Activated CD4-positive, alpha-beta T cell treated with anti-CD3 and anti-CD28 coated beads, Interleukin-2, amount 50 U/mL, for 4 hours (primary cell): ENCODE data around the gene DNMT3A.
"Not testable (repeated sequence)": the region's sequence is repeated elsewhere in the genome, so short reads cannot be mapped to it uniquely, and the experiment has no call there.

Experiments used
- DNase-seq, 2 experiments: peaks; one replicate each; pipeline ENCODE4 v3.0.0-alpha.2; 2020

The DNMT3A gene

DNA sequence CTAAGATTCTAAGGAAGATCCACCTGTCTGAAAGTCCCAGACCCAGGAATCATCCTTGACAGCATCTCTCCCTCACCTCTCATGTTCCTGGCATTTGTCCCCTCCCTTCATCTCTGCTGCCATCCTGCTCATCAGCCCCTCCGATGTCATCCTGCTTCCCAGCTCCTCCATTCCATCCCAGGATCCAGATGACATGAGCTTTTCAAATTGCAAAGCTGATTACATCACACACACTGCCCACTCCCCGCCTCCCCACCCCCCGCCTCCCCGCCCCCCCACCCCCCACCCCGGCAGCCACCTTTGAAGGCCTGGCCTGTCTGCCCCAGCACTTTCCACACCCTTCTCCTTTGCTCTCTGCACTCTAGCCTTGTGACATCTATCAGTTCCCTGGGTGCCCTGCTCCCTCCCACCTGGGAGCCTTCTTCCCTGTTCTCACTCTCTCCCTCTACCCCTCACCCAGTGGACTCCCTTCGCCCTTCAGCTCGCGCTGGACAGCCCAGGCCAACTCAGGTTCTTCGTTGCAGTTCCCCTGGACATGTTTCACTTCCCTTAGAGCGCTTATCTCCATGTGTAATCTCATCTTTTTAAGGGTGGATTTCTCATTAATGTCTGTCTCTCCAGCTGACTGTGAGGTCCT, 61.6 kb downstream of the DNMT3A start:
- DNase-seq, result no peak

DNA sequence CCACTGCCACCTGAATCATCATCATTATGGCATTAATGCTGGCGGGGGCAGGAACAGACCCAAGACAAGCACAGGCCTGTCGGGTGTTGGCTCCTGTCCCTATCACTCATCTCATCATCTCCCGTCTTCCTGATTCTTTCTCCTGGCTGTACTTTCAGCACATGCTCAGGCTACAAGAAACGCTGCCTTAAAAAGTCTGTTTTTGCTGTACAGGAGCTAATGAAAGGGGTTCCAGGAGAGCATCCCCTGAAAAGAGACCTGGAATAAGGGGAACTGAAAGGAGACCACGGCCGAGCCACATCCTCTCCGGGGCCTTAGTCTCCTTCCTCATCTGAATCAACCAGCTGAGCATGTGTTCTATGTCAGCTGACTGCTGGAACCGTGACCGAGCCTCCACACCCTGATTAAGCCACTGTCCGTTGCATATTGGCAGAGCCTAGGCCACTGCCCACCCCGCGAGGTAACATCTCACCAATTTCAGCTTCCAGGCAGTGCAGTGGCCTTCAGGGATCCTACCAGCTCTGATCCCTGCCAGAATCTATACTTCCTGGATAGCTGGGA, 62.6 kb downstream of the DNMT3A start:
- DNase-seq, result no peak

DNA sequence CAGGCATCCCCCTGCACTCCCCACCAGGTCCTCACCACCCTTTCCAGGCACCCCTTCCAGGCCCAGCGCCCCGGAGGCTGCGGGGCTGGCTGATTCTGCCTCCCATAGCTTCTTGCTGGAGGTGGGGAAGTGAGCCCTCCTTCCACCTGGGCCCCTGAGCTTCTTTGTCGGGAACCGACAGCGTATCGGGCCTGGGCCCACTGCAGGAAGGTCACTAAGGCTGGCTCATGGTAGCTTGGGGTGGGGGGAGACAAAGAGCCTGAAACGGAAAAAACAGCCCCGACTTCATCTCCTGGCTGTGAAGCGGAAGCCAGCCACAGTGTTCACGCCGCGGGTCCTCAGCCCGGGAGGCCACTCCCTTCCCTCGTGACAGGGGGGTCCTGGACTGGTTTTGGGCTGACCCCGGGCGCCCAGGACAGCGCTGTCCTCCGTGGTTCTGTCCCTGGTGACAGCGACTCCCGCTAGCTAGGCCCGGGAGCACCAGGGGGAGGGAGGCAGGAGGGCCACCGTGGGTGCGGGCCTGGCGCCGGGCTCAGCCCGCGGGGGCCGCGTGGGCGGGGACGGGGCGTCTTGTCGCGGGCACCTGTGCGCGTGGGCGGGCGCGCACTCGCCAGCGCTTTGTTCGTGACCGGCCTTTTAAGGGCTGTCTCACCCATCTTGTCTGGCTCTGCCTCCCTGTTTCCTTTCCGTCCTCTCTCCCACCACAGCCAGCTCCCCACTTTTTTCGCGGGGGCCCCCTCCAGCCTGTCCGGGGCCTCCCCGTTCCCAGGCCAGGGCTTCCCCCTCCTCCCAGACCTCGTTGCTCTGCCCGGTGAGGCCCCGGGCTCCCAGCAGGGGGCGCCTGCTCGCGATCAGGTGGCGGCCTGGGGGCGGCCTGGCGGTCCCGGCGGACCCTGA, 64.9 kb downstream of the DNMT3A start:
- peak; percentile 64 for DNase-seq

DNA sequence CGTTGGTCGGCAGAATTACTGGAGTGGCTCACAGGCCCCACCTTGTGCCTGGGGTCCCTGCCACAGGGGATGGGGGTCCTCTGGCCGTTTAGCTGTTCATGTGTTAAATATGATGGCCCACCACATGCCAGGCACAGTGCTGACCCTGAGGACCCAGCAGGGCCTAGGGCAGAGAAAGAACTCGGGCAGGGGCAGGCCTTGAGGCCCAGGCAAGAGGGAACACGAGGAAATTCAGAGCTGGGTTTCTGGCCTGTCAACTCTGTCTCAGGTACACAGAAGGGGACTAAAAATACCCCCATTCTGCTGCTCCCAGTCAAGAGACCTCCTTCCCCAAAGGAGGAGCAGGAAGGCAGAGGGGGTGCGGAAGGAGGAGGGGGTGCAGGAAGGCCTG, 66.2 kb downstream of the DNMT3A start:
- no peak for DNase-seq

DNA sequence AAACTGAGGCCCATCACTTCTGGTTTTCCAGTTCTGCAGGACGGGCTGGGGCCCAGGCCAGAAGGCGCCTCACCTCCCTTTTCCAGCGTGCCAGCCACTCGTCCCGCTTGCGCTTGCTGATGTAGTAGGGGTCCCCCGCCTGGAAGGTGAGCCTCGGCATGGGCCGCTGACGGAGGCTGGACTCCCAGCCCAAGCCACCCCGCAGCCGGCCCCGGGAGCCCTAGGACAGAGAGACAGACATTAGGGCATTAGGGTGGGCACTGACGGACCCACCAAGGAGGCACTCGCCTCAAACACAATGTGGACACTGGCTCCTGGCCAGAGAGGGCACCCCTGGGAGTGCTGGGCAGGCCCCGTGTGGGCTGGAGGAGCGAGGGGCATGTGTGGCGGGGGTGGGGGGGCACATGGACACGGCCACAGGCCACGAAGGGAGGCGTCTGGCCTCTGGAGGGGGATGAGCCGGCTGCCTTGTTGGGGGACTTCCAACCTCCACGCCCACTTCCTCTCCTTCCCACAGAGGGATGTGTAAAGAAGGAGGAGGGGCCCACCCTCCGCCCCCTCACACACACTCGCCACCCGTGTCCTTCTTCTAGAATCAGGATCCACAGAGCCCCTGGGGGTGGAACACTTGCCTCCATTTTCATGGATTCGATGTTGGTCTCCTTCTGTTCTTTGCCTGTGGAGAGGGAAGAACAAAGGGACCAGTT, 66.7 kb downstream of the DNMT3A start:
- DNase-seq, result peak; percentile 51 to 60

DNA sequence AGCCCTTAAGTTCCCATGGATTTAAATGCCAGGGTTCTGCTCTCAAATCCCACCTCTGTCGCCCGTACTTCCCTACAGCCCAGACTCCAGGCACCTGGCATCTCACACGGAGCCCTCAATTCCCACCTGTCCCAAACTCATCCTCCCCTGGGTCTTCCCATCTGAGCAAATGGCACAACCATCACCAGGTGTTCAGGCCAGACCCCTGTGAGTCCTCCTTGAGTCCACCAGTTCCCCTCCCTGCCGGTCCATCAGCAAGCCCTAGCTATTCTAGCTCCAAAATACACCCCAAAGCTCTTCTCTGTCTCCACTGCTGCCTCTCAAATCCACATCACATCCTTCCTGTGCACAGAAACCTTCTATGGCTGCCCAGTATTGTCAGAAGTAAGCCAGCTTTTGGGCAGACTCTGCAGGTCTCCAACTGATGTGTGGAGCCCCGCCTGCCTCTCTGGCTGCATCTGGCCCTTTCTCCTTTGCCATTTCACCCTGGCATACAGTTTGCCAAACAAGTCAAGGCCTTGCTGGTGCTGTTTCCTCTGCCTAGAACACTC, 67.7 kb downstream of the DNMT3A start:
- no peak for DNase-seq

DNA sequence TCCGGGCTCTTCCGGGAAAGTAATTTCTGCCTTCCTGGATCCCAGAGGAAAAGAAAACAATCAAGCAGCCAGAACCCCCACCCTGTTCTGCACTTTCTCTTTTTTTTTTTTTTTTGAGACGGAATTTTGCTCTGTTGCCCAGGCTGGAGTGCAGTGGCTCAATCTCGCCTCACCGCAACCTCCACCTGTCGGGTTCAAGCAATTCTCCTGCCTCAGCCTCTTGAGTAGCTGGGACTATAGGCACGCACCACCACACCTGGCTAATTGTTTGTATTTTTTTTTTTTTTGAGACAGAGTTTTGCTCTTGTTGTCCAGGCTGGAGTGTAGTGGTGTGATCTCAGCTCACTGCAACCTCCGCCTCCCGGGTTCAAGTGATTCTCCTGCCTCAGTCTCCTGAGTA, 69.0 kb downstream of the DNMT3A start:
- DNase-seq, result not testable (repeated sequence)

DNA sequence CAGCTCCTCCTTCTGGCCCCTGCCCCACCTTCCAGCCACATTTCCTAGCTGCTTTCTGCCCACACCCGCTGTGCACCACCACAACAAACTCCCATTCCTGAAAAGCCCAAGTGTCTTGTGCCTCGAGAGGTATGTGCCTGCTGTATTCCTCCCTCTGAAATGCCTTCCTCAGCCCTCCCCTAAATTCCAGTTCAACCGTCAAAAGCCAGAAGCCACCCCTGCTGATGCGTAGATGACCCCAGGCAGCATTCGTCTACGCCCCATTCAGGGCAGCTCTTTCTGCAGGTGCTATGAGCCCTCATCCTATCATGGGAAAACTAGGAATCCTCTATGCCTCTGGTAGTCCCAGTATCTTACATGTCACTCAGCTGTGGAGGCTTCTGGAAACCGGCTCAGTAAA, 71.7 kb downstream of the DNMT3A start:
- DNase-seq, result no peak

DNA sequence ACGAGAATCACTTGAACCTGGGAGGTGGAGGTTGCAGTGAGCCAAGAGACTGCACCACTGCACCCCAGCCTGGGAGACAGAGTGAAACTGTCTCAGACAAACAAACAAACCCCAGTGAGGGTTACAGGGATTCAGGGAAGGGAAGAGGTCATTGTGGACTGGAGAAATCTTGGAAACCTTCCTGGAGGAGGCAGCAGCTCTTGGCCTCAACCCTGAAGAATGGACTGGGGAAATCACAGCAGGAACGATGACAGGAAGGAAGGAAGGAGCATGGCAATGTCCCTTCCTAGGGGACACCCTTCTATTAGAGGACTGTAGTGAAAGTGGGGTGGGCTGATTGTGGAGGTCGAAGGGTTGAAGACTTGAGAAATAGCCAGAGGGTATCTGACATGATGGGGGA, 72.5 kb downstream of the DNMT3A start:
- DNase-seq, result no peak

DNA sequence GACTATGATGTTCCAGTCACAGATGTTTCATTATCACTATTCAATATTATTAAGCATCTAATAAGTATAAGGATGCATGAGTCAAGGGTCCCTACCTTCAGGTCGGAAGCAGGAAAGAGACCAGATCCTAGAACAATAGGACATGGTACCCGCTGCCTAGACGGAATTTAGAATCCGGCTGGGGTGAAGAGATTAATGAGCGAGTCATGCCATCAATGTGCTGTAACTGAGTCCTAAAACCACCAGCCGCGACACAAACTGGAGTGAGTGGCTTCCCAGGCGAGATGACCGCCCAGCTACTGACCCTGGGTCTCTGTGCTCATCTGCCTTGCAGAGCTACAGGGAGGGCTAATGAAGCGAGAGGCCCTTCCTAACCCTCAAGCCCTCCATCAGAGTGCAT, 73.6 kb downstream of the DNMT3A start:
- DNase-seq, result no peak

DNA sequence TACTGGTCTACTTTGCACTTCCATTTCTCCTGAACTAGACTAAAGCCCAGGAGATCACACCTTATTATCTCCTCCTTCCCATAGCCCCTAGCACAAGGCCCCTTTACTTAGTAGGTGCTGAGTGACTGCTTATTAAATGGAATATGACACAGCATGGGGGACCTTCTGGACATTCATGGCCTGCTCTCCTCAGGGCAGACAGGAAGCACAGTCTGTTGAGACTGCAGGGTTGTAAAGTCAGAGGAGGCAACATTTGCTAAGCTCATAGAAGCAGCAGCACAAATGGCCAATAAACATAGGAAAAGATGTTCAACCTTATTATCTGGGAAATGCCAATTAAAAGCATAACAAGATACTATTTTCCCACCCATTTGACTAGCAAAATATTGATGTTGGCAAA, 75.3 kb downstream of the DNMT3A start:
- DNase-seq, result no peak

DNA sequence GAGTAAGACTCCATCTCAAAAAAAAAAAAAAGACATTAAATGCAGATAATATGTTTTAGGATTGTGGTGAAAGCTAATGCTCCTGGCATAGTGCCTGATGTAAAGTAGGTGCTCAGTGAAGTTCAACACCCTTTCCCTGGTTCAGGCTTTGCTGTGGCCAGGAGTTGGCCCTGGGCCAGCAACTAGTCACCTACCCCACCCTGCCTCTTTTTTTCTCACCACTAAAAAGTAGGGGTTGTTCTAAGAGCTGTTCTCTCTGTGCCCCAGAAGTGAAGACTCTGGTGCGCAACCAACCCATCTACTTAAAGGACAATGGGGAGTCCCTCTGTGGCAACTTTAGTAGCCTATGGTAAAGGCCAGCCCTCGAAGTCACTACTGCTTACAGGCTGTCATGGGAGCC, 75.9 kb downstream of the DNMT3A start:
- DNase-seq, result peak; percentile 22 to 26

DNA sequence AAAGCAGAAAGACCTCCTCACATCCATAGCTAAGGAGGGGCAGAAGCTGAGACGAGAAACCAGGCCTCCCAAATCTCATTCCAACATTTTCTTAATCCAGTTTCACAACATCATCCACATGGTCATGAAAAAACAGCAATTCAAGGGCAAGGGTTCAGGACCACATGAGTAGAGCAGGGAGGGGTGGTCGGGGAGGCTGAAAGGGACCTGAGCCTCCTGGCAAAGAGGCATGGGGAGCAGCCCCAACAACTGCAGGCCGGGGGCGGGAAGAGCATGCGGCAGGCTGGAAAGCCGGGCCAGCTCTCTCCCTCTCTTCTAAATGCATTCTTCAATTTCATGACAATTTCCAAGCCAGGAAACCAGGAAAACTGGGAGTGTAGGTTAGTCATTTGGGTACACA, 76.7 kb downstream of the DNMT3A start:
- no peak for DNase-seq

DNA sequence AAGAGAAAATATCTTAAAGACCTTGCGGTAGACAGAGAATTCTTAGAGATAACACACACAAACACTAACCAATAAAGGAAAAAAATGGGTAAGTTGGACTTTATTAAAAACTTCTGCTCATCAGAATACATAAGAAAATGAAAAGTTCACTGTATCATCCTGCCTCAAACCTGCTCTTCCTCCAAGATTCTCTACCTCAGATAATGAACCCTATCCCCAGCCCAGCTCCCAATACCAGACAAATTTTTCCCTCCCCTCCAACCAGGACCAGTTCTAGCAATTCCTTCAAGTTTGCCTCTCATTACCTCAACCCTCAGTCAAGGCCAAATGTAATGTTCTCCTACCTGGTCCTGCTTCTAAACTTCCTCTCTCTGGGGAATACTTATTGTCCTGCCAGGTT, 79.4 kb downstream of the DNMT3A start:
- DNase-seq, result no peak

DNA sequence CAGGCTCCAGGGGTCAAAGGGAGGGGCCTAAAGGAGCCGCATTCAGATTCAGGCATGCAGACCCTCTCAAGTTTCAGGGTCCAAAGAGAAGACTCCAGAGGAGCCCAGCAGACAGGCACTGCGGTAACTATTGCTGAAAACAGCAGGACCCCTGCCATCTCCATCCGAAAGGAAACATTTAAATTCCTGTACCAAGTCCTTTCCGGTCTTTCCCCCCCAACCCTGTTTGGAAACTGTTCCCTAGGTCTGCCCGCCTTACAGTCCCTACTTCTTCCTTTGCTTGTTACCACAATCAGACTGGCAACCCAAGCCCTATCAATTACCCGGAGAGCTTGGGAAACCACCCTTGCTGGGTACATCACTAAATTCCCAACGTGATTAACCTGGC, 82.0 kb downstream of the DNMT3A start:
- no peak for DNase-seq

DNA sequence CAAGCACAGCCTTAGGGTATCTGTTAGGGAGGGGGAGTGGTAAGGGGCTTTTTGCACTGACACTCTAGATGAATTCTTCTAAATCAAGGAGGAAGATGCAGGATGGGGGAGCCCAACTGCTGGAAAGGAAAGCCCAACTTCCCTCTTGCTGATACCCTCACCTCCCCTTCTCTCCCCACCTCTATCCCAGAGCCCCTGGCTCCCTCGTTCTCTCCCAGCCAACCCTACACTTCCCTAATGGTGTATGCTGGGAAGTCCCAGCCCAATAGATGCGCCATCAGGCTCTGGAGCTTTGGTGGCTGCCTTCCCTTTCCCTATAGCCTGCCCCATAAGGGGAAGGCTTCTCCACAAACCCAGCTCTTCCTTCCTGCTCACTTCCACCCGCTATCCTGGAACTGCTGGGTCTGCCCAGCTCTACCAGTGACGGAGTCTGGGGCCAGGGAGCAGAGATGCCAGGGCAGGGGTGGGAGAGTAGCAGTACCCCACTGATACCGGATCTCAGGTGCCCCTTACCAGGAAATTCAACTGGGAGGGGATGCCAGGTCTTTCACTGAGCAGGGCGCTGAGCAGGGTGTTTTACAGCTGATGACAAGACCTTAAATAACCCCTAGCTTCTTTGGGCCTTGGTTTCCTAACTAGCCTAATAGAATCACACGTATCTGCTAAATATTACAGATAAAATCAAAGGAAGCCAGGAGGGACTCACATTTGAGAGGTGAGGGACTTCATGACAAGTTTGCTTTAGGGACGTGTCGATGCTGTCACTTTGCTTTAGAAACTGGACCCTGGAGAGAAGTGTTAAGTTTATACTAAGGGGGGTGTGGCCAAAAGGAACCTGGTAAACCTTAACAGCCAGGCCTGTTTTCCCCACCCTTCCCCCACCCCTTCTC, 82.6 kb downstream of the DNMT3A start:
- DNase-seq, result no peak

DNA sequence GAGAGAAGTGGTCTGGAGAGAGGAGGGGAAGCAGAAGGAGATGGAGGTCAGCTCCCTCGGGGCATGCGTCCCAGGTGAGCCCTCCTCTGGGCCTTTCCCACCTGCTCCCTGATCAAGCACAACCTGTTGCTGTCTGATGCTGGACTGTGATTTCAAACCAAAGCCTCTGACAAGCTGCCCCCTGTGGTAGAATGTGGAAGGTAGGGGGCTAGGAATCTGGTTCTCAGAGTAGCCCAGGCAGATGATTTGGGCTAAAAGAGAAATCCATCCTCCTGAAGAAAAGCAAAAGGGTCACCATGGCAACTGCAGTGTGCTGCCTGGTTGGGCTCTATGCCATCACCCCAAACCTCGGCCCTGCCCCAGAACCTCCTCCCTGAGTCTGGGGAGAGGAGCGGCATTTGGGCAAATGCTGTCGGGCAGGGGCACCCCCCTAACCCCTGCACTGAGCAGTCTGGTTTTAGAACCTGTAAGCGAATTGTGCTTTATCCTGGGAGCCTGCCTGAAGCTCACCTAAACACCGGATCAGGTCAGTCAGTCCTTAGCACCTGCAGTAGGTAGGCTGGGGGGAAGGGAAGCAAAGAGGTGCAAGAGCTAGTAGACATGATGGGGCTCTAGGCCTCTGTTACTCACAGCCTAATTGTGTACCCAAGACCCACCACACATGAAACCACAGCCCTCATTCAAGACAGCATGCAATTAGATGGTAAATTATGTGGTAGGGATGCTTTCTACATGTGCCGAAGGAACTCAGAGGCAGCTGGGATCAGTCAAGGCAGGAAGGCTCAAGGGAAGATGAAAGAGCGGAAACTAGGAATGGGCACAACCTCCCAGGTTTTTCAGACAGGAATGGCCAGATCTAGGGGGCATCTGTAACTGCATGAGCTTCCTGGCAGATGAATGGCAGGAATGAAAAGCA, 83.5 kb downstream of the DNMT3A start:
- DNase-seq, result no peak

DNA sequence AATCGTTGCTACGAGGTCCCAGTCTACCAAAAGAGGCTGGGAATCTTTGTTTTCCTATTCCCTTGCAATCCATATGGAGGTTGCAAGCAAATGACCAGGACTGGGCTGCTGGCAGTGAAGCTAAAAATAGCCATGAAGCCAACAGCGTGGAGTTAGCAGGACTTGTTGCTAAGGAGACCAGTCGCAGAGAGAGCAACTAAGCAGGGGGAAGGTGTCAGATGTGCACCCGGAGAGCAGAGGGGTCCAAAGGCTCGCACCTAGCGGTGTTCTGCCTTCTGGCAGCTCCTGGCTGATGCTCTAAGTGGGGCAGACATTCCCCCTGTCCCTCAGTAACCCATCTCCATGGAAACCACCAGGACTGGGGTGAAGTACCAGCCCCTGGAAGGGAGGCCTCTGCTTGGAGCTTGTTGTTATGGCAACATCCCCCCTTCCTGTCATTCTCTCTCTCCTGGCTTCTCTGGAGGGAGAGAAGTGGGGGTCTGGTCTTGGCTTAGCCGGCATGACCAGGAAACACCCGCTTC, 84.6 kb downstream of the DNMT3A start:
- DNase-seq, result no peak

DNA sequence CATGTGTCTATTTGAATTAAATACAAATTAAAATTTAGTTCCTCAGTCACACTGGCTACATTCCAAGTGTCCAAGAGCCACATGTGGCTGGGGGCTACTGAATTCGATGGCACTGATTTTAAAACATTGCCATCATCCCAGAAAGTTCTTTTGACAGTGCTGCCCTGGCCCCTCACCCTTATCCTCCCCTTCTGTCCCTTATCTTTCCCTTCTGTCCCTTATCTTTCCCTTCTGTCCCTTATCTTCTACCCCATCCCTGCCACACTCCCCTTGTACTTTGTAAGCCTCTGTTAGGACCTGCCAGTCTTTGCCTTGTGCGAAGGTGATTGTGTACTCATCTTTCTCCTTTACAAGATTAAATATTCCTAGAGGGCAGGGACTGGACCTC, 85.2 kb downstream of the DNMT3A start:
- DNase-seq, result no peak

DNA sequence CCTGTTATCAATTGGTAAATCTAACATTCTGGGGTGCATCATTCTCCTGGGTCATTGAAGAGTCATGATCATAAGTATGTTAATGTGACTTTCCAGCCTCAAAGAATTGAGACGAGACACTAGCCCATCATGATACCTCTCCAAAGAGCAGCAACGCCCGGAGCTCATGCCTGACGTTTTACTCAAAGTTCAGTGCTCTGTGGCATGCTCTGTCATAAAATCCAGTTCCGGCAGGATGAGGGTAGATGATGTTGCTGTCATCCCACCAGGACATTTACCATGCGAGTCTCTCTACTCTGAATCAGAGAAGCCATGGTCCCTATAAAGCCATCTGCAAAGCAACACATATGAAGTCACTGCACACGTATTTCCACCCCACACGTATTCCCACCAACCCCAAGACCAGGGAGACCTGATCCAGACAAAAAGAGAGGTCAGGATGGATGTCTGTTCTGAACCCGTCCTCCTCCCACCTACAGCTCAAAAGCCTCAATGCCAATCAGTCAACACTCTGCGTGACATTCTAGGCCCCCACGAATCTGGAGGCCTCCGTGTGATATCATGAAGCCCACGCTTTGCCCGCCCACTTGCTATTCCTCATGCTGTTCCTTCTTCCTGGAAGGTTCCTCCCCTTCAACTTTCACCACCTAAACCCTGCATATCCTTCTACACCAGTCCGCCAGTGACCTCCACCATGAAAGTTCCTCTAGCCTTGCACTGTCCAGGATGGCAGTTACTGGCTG, 85.8 kb downstream of the DNMT3A start:
- DNase-seq, result no peak
